Endothelial cell of umbilical vein (primary cell): ENCODE results near the gene ZNF441. TPM values are rescaled to one million over a fixed set of nuclear protein-coding genes. Genes with fewer than 3 reads are reported as not detected.

Experiments
- BruUV-seq: library from RNA; stranded (reverse); fragments of 400-500 nt; replicated peaks from 2 replicates; lab custom pipeline; 2021; lab: Mats Ljungman, UMichigan
- CTCF ChIA-PET: fragments of 300-600, 350-600 bp; sonication (Branson Sonifier 250); formaldehyde crosslinking; loops from one replicate; lab custom pipeline; 2021; ENCODE audit warnings: antibody characterized with exemption, inconsistent platforms; lab: Charles Lee
- POLR2A ChIA-PET: fragments of 300-600, 350-600 bp; sonication (Branson Sonifier 250); formaldehyde crosslinking; loops from one replicate; lab custom pipeline; 2021; ENCODE audit warnings: antibody characterized with exemption, inconsistent platforms; lab: Charles Lee
- DNase-seq: peaks from one replicate; pipeline ENCODE4 v3.0.0-alpha.2; 2011; ENCODE audit warnings: low read depth, low spot score
- FAIRE-seq: peaks from 2 replicates; lab custom pipeline; 2011; peaks lifted over from hg19 to GRCh38; lab: Jason Lieb, UNC
- H2AFZ ChIP-seq: 2 replicates; pipeline ENCODE4 v1.6.0; 2012; ENCODE audit warnings: low read depth, low read length, control low read depth, inconsistent platforms
- H3K27ac ChIP-seq: 2 replicates; pipeline ENCODE4 v1.5.1; 2011; ENCODE audit warnings: low read depth, mild to moderate bottlenecking, control low read depth, low read length, moderate library complexity; ENCODE audit not compliant: insufficient read depth
- H3K27me3 ChIP-seq, 2 experiments: 2 replicates each; pipeline versions ENCODE4 v1.6.0 to v1.6.1; 2011; ENCODE audit warnings: low read length in 2 of 2, mixed read lengths in 1 of 2; ENCODE audit not compliant: control insufficient read depth in 2 of 2, insufficient read depth in 2 of 2
- H3K36me3 ChIP-seq, 2 experiments: 2 replicates in 1 of 2; 3 replicates in 1 of 2; pipeline ENCODE4 v1.5.1; 2011; ENCODE audit warnings: low read length in 2 of 2, mild to moderate bottlenecking in 1 of 2, moderate library complexity in 1 of 2; ENCODE audit not compliant: control insufficient read depth in 2 of 2, insufficient read depth in 2 of 2; ENCODE audit errors: extremely low read depth in 1 of 2
- H3K4me1 ChIP-seq: 3 replicates; pipeline ENCODE4 v1.5.1; 2011; ENCODE audit warnings: mild to moderate bottlenecking, low read length; ENCODE audit not compliant: control insufficient read depth, insufficient read depth; ENCODE audit errors: extremely low read depth
- H3K4me2 ChIP-seq: 2 replicates; pipeline ENCODE4 v1.6.1; 2011; ENCODE audit warnings: low read length, control low read depth, mixed read lengths; ENCODE audit not compliant: insufficient read depth
- H3K4me3 ChIP-seq, 3 experiments: fragments of 200-600 bp in 1 of 3; sonication (generic), shearing (Covaris generic) in 1 of 3; replicated peaks in 1 of 3; 2 replicates each; pipeline ENCODE4 v1.5.1; 2011 to 2016; ENCODE audit warnings: control low read depth in 3 of 3, low read length in 3 of 3, mild to moderate bottlenecking in 2 of 3, inconsistent platforms in 1 of 3, low read depth in 1 of 3, moderate library complexity in 1 of 3; ENCODE audit not compliant: insufficient read depth in 1 of 3
- H3K79me2 ChIP-seq: 2 replicates; pipeline ENCODE4 v1.6.0; 2012; ENCODE audit warnings: low read length, inconsistent platforms; ENCODE audit not compliant: control insufficient read depth, insufficient read depth
- H3K9ac ChIP-seq: replicated peaks from 2 replicates; pipeline ENCODE3; 2011; ENCODE audit warnings: low read length, control low read depth; ENCODE audit not compliant: insufficient read depth; ENCODE audit errors: extremely low read depth
- H3K9me1 ChIP-seq: replicated peaks from 3 replicates; pipeline ENCODE4 v1.6.0; 2011; ENCODE audit warnings: mild to moderate bottlenecking, low read length; ENCODE audit not compliant: control insufficient read depth, insufficient read depth; ENCODE audit errors: extremely low read depth
- H3K9me3 ChIP-seq: replicated peaks from 2 replicates; pipeline ENCODE4 v1.5.1; 2012; ENCODE audit warnings: low read length, inconsistent platforms; ENCODE audit not compliant: control insufficient read depth, insufficient read depth
- H4K20me1 ChIP-seq: replicated peaks from 2 replicates; pipeline ENCODE3; 2011; ENCODE audit warnings: mild to moderate bottlenecking, low read length; ENCODE audit not compliant: control insufficient read depth, insufficient read depth; ENCODE audit errors: extremely low read depth
- CTCF ChIP-seq, 2 donors: IDR thresholded peaks; 1 replicate in 1 of 2; 2 replicates in 1 of 2; pipeline ENCODE4 v1.5.1; 2011; ENCODE audit warnings: low read length in 2 of 2, mild to moderate bottlenecking in 2 of 2, moderate library complexity in 2 of 2, control low read depth in 1 of 2, inconsistent platforms in 1 of 2, low read depth in 1 of 2; ENCODE audit not compliant: insufficient read depth in 1 of 2; ENCODE audit errors: extremely low read depth in 1 of 2
- EZH2 ChIP-seq: IDR thresholded peaks from 2 replicates; pipeline ENCODE4 v1.6.1; 2012; ENCODE audit warnings: borderline replicate concordance, low read depth, mild to moderate bottlenecking, moderate library complexity, low read length, inconsistent platforms; ENCODE audit not compliant: severe bottlenecking
- GATA2 ChIP-seq: IDR thresholded peaks from 2 replicates; pipeline ENCODE4 v1.7.0; 2011; ENCODE audit warnings: low read depth, mild to moderate bottlenecking, moderate library complexity, mixed read lengths, low read length; ENCODE audit not compliant: insufficient read length, insufficient read depth
- JUN ChIP-seq: IDR thresholded peaks from 2 replicates; pipeline ENCODE4 v1.6.1; 2011; ENCODE audit warnings: borderline replicate concordance, low read depth; ENCODE audit not compliant: insufficient read length, insufficient read depth
- MYC ChIP-seq: IDR thresholded peaks from one replicate; pipeline ENCODE4 v1.6.1; 2011; ENCODE audit warnings: mild to moderate bottlenecking, low read depth, low read length
- POLR2A ChIP-seq: IDR thresholded peaks from 2 replicates; pipeline ENCODE4 v1.6.1; 2012; ENCODE audit warnings: low read depth, mild to moderate bottlenecking, control low read depth, low read length
- POLR2AphosphoS5 ChIP-seq: IDR thresholded peaks from 2 replicates; pipeline ENCODE4 v1.6.1; 2012; ENCODE audit warnings: low read depth, mild to moderate bottlenecking, control low read depth, low read length, moderate library complexity; ENCODE audit not compliant: insufficient read depth
- dilution Hi-C: fragments of 300-500 bp; cut with MboI; formaldehyde crosslinking; loops from one replicate; pipeline ENCODE4 v1.15.0; 2019; ENCODE audit warnings: low sequenced_read_pairs; ENCODE audit not compliant: extremely low pct_ligation_motif_present
- intact Hi-C: fragments of 100-400 bp; cut with micrococcal nuclease; formaldehyde crosslinking; loops from one replicate; pipeline ENCODE4 v1.10.0; 2022
- polyA plus RNA-seq, 4 experiments: library from polyadenylated mRNA; depleted of rRNA in 3 of 4; stranded (reverse) in 3 of 4; unstranded in 1 of 4; fragments of >200 nt; gene quantifications; 2 replicates each; pipeline versions ENCODE4 v1.2.1 to v1.2.3, GENCODE V29; 2011 to 2012; ENCODE audit warnings: missing spikeins in 1 of 4
- total RNA-seq: library from RNA; stranded (reverse); gene quantifications from 2 replicates; pipeline ENCODE4 v1.2.3, GENCODE V29; 2021

The ZNF441 gene
- total and polyA plus RNA-seq, 2 donors (not counting 3 experiments of a cell fraction or from before 2014, with no cell fraction given) = 1.9 to 4.5 TPM

GRCh38 chr19:11747277-11747676, 19.5 kb upstream of the ZNF441 start:
- H3K27ac ChIP-seq = no peak overlapping the region
- H4K20me1 ChIP-seq = no peaks in the 10 kb centered on the region
- H3K4me2 ChIP-seq = no peak overlapping the region
- dilution Hi-C loops = no loop called here
- no peak overlapping the region for H2AFZ ChIP-seq
- CTCF ChIA-PET = no interaction called here
- no peak for DNase-seq
- no peak overlapping the region for H3K4me3 ChIP-seq
- no peaks in the 10 kb centered on the region for H3K27me3 ChIP-seq
- no peaks in the 10 kb centered on the region for H3K9me3 ChIP-seq
- H3K79me2 ChIP-seq = no peaks in the 10 kb centered on the region
- POLR2A ChIA-PET = no interaction called here
- no peak for FAIRE-seq
- no peak overlapping the region for H3K9ac ChIP-seq
- no peaks in the 10 kb centered on the region for H3K36me3 ChIP-seq
- no peaks in the 10 kb centered on the region for H3K9me1 ChIP-seq
- no peaks in the 10 kb centered on the region for H3K4me1 ChIP-seq
- TF ChIP-seq MYC = no peak
- TF ChIP-seq POLR2A = no peak
- no peak for TF ChIP-seq EZH2
- no peak for TF ChIP-seq POLR2AphosphoS5
- intact Hi-C loops = no loop called here
- BruUV-seq = no TSS peak

GRCh38 chr19:11749751-11750150, 17.0 kb upstream of the ZNF441 start:
- no peak overlapping the region for H3K9ac ChIP-seq
- H3K27ac ChIP-seq = no peak overlapping the region
- no peak overlapping the region for H2AFZ ChIP-seq
- CTCF ChIA-PET = interaction anchor here (0.6 kb wide), 1 partner anchor 726 kb away, joined by 3 read pairs; no protein-coding TSS in a partner anchor
- H4K20me1 ChIP-seq = no peaks in the 10 kb centered on the region
- H3K4me3 ChIP-seq = no peak overlapping the region
- H3K27me3 ChIP-seq = no peaks in the 10 kb centered on the region
- no peaks in the 10 kb centered on the region for H3K9me3 ChIP-seq
- H3K9me1 ChIP-seq = no peaks in the 10 kb centered on the region
- dilution Hi-C loops = no loop called here
- no peak overlapping the region for H3K4me2 ChIP-seq
- intact Hi-C loops = no loop called here
- H3K4me1 ChIP-seq = no peaks in the 10 kb centered on the region
- no TSS peak for BruUV-seq
- DNase-seq (no peak), FAIRE-seq (no peak)
- H3K79me2 ChIP-seq = no peaks in the 10 kb centered on the region
- TF ChIP-seq JUN = no peak
- TF ChIP-seq CTCF (IDR thresholded peaks at IDR 0.05; ENCODE audit: extremely low read depth in 1 of 2, insufficient read depth in 1 of 2, low read depth in 1 of 2, low read length in 2 of 2) = no peak
- TF ChIP-seq GATA2 = no peak
- POLR2A ChIA-PET = no interaction called here
- no peaks in the 10 kb centered on the region for H3K36me3 ChIP-seq
